ENCODE data around the gene NRM.

The NRM gene

GRCh38 chr6:30725713-30726505 is 35.1 kb upstream of the NRM start (continued):
- TF ChIP-seq ZNF280C (tag by site-specific recombination; IDR thresholded peaks at IDR 0.05) (no peak), ZNF2 (tag by site-specific recombination; IDR thresholded peaks at IDR 0.05) (peak; percentile 45; the same call in 1 of the 2 replicates)

- Histone ChIP-seq H3K4me1 (ENCODE audit: control insufficient read depth, insufficient read depth, low read length) (no peaks in the 10 kb centered on the region), H3K9me3 (ENCODE audit: control insufficient read depth, insufficient read depth, low read depth, low read length) (no peaks in the 10 kb centered on the region), H3K36me3 (ENCODE audit: control insufficient read depth in 2 of 2, insufficient read depth in 1 of 2, low read length in 2 of 2) (peaks cover 15 to 71% of the 10 kb centered on the region in 2 experiments), H3K4me3 (ENCODE audit: low read depth, low read length) (no peak overlapping the region), H3K27ac (ENCODE audit: extremely low read depth, low read depth, low read length) (peak overlapping the region; percentile 28; the same call in 1 of the 2 replicates)
- ChIA-PET POLR2A (interaction anchor here (0.8 to 10.1 kb wide), 10 partner anchors 19 to 225 kb away, joined by 3 to 235 read pairs (median 4); partner anchors contain the start of genes DHX16, IER3, MRPS18B and NRM), CTCF (interaction anchor here (0.7 to 18.7 kb wide), 6 partner anchors 13 to 111 kb away, joined by 3 to 692 read pairs (median 5); partner anchors contain the start of gene DHX16)
- TF ChIP-seq BCL11A (tag by site-specific recombination; IDR thresholded peaks at IDR 0.05; ENCODE audit: low read depth) (no peak), ZNF221 (tag by site-specific recombination; IDR thresholded peaks at IDR 0.05; ENCODE audit: borderline replicate concordance) (no peak), ZBTB10 (tag by site-specific recombination; IDR thresholded peaks at IDR 0.05) (no peak), ZNF704 (tag by site-specific recombination; IDR thresholded peaks at IDR 0.05) (no peak), ZNF449 (tag by site-specific recombination; IDR thresholded peaks at IDR 0.05) (peak; percentile 35; the same call in 1 of the 2 replicates), IKZF3 (tag by site-specific recombination; IDR thresholded peaks at IDR 0.05) (peak; percentile 82), ZNF354C (tag by site-specific recombination; IDR thresholded peaks at IDR 0.05; ENCODE audit: borderline replicate concordance, low read depth) (no peak), ZNF544 (tag by site-specific recombination; IDR thresholded peaks at IDR 0.05) (no peak), ZBTB1 (tag by site-specific recombination; IDR thresholded peaks at IDR 0.05) (no peak), ZSCAN5A (tag by site-specific recombination; IDR thresholded peaks at IDR 0.05) (no peak), ZNF366 (tag by site-specific recombination; conservative IDR thresholded peaks at IDR 0.05) (peak; percentile 62), ZNF214 (tag by site-specific recombination; IDR thresholded peaks at IDR 0.05; ENCODE audit: borderline replicate concordance) (no peak), PRDM10 (tag by site-specific recombination; IDR thresholded peaks at IDR 0.05) (peak; percentile 89), ZNF580 (tag by site-specific recombination; IDR thresholded peaks at IDR 0.05) (no peak), ZNF621 (tag by site-specific recombination; IDR thresholded peaks at IDR 0.05) (no peak), SETDB1 (IDR thresholded peaks at IDR 0.05; ENCODE audit: insufficient read length, low read length) (no peak)
These were observed 34.3 kb upstream of the NRM start for GRCh38 chr6:30724906-30725667.
